ENCODE results near the gene KLHL22.
"Not testable (repeated sequence)": the region's sequence is repeated elsewhere in the genome, so short reads cannot be mapped to it uniquely, and the experiment has no call there.

KLHL22 gene

GRCh38 chr22:20466659-20467379, 28.8 kb downstream of the KLHL22 start:
- DNase-seq = no peak

- no peak for DNase-seq
Observed at GRCh38 chr22:20465759-20466077, 29.9 kb downstream of the KLHL22 start.

GRCh38 chr22:20464912-20465758, 30.5 kb downstream of the KLHL22 start:
- DNase-seq = no peak

- no peak for DNase-seq
Observed at GRCh38 chr22:20464096-20464614, 31.4 kb downstream of the KLHL22 start.

DNA sequence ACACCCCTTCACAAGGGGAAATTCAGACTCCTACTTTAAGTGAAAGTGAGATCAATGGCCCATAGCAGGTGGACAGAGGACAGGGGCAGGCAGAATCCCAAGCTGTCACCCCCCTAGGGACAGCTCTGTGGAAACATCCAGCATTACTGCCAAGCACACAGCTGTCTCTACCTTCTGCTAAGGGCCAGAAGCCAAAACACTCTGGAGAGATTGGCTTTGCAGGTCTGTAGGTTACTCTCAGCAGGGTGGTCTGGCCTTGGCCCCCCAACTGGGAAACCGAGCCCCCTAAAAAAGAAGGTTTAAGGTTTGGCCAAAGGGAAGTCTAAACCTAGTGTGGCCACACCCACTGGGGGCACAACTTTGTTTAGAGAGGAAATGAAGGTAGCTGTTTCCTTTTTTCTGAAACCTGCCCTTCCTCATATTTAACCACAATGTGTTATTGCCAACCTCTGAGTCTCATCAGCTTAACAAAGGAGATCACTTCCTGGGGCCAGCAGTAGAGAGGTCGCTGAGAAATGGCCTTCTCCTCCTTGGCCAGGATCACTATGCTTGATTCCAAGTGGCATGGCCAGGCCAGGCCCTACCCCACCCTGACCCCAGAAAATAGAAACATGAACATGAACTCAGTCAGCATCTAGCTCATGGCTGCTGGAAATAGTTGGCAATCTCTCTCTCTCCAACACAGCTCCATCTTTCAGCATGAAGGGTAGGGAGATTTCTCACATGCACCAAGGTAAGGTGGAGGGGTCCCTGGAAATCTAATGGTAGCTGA, 32.1 kb downstream of the KLHL22 start:
- DNase-seq = peak in 2 of 3 donors; percentile 16 to 22

- DNase-seq = no peak
Observed at GRCh38 chr22:20459862-20460261, 35.7 kb downstream of the KLHL22 start.

GRCh38 chr22:20459152-20459542, 36.4 kb downstream of the KLHL22 start:
- DNase-seq = no peak

GRCh38 chr22:20458530-20459151, 37.0 kb downstream of the KLHL22 start:
- no peak for DNase-seq

- no peak for DNase-seq
Observed at GRCh38 chr22:20457506-20458240, 37.9 kb downstream of the KLHL22 start.

DNA sequence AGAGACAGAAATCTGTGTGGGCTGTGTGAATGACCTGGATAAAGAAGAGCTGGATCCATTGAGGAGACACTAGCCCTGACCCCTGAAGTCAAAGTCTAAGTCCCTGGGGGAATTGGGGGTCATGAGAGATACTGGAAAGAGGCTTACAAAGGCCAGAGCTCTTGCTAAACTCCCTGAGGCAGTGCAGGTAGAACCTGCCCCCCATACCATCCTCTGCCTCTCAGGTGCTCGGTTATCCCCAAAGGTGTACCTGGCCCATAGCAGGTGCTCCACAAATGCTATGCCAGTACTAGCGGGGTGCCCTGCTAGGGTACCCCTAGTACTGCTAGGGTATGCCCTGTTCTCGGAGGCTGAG, 38.9 kb downstream of the KLHL22 start:
- no peak for DNase-seq

DNA sequence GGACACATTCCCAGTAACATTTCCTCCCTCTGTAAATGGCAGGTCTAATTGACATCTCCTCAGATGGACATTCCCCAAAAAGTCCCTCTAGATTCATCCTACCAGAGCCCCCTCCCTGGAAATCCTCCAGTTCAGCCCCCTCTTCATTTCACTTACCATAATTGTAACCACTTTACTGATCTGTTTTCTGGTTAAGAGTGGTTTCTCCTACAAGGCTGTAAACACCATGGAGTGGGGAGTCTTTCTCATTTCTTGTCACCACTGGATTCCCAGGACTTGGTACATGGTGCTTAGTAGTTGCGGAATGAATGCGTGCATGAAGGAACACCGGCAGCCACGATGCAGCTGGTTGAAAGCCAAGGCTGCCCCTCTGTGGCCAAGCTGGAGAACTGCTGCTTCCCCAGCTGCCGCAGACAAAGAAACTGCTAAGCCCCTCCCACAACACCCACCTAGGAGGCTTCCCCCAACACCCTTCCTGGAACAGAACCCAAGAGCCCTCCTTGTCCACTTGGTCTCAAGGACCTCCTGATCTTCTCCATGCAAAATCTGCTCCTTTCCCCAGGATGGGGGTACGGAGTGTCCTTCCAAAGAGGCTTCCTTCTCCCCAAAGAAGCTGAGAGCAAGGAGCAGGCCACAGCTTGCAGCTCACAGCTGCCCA, 39.4 kb downstream of the KLHL22 start:
- DNase-seq = peak; percentile 84 to 88 (median 86)

GRCh38 chr22:20455709-20456063, 39.9 kb downstream of the KLHL22 start:
- no peak for DNase-seq

DNA sequence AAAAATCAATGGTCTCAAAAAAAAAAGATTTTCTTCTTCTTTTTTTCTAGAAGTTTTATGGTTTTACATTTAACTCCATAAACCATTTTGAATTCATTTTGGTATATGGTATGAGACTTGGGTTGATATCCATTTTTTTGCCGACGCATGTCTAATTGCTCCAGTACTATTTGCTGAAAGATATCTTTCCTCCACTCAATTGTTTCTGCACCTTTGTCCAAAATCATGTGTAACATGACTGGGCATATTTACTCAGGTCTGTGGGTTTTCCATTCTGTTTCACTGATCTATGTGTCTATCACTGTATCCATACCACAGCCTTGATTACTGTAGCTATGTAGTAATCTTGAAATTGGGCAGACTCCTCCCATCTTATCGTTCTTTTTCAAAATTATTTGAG, 42.4 kb downstream of the KLHL22 start:
- DNase-seq = no peak

DNA sequence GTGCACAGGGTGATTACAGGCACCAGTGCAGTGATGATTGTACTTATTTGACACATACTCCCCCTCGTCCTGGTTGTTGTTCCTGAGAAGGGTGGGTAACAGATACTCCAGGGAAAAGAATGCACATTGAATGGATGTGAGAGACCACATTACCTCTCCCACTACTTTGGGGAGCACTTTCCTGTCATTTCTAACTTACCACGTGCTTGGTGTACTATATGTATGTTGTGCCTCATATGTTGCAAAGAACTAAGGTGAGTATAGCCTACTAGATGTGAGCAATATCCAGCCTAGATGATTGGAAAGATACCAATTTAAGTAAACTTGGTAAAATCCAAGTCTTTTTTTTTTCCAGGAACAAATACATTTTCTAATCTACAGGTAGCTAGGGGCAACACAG, 43.7 kb downstream of the KLHL22 start:
- DNase-seq = no peak

DNA sequence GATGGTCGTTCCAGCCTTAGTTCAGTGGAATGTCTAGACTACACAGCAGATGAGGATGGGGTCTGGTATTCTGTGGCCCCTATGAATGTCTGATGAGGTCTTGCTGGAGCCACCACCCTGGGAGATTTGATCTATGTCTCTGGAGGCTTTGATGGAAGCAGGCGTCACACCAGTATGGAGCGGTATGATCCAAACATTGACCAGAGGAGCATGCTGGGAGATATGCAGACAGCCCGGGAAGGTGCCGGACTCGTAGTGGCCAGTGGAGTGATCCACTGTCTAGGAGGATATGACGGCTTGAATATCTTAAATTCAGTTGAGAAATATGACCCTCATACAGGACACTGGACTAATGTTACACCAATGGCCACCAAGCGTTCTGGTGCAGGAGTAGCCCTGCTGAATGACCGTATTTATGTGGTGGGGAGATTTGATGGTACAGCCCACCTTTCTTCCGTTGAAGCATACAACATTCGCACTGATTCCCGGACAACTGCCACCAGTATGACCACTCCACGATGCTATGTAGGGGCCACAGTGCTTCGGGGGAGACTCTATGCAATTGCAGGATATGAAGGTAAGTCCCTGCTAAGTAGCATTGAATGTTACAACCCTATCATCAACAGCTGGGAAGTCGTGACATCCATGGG, 44.3 kb downstream of the KLHL22 start:
- not testable (repeated sequence) for DNase-seq

DNA sequence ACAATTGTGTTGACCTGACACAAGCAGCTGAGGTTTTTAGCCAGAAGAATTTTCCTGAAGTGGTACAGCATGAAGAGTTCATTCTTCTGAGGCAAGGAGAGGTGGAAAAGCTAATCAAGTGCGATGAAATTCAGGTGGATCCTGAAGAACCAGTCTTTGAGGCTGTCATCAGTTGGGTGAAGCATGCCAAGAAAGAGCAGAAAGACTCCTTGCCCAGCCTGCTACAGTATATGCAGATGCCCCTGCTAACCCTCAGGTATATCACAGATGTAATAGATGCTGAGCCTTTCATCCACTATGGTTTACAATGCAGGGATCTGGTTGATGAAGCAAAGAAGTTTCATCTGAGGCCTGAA, 45.1 kb downstream of the KLHL22 start:
- DNase-seq = no peak

DNA sequence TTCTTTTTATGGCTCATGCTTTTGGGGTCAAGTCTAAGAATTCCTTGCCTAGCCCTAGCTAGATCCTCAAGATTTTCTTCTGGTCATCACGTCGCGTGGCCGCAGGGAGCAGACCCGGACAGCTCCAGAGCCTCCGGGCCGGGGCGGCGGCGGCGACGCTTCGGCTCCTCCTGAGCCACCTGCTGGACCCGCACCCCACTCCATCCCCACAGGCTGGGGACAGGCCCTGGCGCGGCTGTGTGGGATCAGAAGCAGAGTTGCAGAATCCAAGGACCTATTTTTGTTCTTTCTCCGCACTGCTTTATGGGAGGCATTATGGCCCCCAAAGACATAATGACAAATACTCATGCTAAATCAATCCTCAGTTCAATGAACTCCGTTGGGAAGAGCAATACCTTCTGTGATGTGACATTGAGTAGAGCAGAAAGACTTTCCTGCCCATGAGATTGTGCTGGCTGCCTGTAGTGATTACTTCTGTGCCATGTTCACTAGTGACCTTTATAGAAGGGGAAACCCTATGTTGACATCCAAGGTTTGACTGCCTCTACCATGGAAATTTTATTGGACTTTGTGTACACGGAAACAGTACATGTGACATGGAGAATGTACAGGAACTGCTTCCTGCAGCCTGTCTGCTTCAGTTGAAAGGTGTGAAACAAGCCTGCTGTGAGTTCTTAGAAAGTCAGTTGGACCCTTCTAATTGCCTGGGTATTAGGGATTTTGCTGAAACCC, 45.6 kb downstream of the KLHL22 start:
- DNase-seq = no peak

GRCh38 chr22:20448630-20449029, 47.0 kb downstream of the KLHL22 start:
- no peak for DNase-seq

- no peak for DNase-seq
Observed at GRCh38 chr22:20446383-20446970, 49.1 kb downstream of the KLHL22 start.

- no peak for DNase-seq
Observed at GRCh38 chr22:20444325-20444724, 51.3 kb downstream of the KLHL22 start.
